Measurements from ENCODE around the gene IER2. TPM values are rescaled to one million over a fixed set of nuclear protein-coding genes. Genes with fewer than 3 reads are reported as not detected.

Gene IER2
- total and polyA plus RNA-seq, 9 of the 15 experiments (the other 6 are each of a cell fraction or from before 2014, with no cell fraction given): 4.5 to 205 (median 23.7) TPM

DNA sequence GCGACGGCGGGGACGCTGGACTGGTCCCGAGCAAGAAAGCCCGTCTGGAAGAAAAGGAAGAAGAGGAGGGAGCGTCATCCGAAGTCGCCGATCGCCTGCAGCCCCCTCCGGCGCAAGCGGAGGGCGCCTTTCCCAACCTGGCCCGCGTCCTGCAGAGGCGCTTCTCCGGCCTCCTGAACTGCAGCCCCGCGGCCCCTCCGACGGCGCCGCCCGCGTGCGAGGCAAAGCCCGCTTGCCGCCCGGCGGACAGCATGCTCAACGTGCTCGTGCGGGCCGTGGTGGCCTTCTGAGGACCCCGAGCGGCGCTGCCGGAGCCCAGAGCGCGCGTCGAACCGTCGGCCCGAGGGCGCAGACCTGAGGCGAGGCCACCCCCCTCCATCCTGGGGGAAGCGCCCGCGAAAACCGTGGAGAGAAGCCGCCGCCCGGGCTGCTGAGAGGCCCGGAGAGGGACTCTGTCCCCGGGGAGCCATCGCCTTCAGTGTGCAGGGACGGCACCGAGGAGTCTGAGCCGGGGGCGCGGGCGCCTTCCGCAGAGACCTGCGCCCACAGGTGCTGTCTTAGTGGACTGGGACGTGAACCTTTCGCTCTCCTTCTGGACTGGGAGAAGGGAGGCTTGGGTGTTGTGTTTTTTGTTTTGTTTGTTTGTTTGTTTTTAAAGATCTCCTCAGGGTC is 3.5 kb downstream of the IER2 start (continued):
- TF ChIP-seq, protein P1, sequence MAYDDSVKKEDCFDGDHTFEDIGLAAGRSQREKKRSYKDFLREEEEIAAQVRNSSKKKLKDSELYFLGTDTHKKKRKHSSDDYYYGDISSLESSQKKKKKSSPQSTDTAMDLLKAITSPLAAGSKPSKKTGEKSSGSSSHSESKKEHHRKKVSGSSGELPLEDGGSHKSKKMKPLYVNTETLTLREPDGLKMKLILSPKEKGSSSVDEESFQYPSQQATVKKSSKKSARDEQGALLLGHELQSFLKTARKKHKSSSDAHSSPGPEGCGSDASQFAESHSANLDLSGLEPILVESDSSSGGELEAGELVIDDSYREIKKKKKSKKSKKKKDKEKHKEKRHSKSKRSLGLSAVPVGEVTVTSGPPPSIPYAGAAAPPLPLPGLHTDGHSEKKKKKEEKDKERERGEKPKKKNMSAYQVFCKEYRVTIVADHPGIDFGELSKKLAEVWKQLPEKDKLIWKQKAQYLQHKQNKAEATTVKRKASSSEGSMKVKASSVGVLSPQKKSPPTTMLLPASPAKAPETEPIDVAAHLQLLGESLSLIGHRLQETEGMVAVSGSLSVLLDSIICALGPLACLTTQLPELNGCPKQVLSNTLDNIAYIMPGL (CRISPR knock-in tag; IDR thresholded peaks at IDR 0.05): no peak
- peak; percentile 7; the same call in 1 of the 2 replicates for TF ChIP-seq PML (IDR thresholded peaks at IDR 0.05; ENCODE audit: low read length)
- TF ChIP-seq ZNF232 (CRISPR knock-in tag; IDR thresholded peaks at IDR 0.05): 0 out of 2 replicates have a peak, but pooled peaks have one; percentile 57
- TF ChIP-seq ZNF140 (CRISPR knock-in tag; IDR thresholded peaks at IDR 0.05): no peak
- TF ChIP-seq DNMT1 (IDR thresholded peaks at IDR 0.05): peak; percentile 97; the same call in 1 of the 2 replicates
- no peak for TF ChIP-seq PHTF2 (CRISPR knock-in tag; IDR thresholded peaks at IDR 0.05)
- TF ChIP-seq DACH1 (IDR thresholded peaks at IDR 0.05; ENCODE audit: partially characterized antibody): no peak
- peak; percentile 83 for TF ChIP-seq RBFOX2 (IDR thresholded peaks at IDR 0.05; ENCODE audit: low read depth, low read length)
- no peak for TF ChIP-seq YBX1 (IDR thresholded peaks at IDR 0.05)
- TF ChIP-seq, protein P2, sequence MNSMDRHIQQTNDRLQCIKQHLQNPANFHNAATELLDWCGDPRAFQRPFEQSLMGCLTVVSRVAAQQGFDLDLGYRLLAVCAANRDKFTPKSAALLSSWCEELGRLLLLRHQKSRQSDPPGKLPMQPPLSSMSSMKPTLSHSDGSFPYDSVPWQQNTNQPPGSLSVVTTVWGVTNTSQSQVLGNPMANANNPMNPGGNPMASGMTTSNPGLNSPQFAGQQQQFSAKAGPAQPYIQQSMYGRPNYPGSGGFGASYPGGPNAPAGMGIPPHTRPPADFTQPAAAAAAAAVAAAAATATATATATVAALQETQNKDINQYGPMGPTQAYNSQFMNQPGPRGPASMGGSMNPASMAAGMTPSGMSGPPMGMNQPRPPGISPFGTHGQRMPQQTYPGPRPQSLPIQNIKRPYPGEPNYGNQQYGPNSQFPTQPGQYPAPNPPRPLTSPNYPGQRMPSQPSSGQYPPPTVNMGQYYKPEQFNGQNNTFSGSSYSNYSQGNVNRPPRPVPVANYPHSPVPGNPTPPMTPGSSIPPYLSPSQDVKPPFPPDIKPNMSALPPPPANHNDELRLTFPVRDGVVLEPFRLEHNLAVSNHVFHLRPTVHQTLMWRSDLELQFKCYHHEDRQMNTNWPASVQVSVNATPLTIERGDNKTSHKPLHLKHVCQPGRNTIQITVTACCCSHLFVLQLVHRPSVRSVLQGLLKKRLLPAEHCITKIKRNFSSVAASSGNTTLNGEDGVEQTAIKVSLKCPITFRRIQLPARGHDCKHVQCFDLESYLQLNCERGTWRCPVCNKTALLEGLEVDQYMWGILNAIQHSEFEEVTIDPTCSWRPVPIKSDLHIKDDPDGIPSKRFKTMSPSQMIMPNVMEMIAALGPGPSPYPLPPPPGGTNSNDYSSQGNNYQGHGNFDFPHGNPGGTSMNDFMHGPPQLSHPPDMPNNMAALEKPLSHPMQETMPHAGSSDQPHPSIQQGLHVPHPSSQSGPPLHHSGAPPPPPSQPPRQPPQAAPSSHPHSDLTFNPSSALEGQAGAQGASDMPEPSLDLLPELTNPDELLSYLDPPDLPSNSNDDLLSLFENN (IDR thresholded peaks at IDR 0.05; ENCODE audit: low read depth in 2 of 2, low read length in 2 of 2): no peak
- TF ChIP-seq, protein P3, sequence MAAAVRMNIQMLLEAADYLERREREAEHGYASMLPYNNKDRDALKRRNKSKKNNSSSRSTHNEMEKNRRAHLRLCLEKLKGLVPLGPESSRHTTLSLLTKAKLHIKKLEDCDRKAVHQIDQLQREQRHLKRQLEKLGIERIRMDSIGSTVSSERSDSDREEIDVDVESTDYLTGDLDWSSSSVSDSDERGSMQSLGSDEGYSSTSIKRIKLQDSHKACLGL (CRISPR knock-in tag; IDR thresholded peaks at IDR 0.05; ENCODE audit: borderline replicate concordance, poor library complexity, severe bottlenecking): no peak
- TF ChIP-seq RBBP5 (IDR thresholded peaks at IDR 0.05; ENCODE audit: borderline replicate concordance, insufficient read depth, low read length, poor library complexity, severe bottlenecking): peak; percentile 75
- TF ChIP-seq POLR3A (IDR thresholded peaks at IDR 0.05; ENCODE audit: borderline replicate concordance, extremely low read depth, insufficient read depth, insufficient read length): no peak
- TF ChIP-seq PHB (CRISPR knock-in tag; IDR thresholded peaks at IDR 0.05): no peak
- no peak for TF ChIP-seq CCAR2 (IDR thresholded peaks at IDR 0.05; ENCODE audit: low read depth, low read length)
- no peak for TF ChIP-seq NFATC3 (IDR thresholded peaks at IDR 0.05)
- TF ChIP-seq ZNF699 (CRISPR knock-in tag; IDR thresholded peaks at IDR 0.05; ENCODE audit: insufficient replicate concordance): no peak
- TF ChIP-seq, protein P4, sequence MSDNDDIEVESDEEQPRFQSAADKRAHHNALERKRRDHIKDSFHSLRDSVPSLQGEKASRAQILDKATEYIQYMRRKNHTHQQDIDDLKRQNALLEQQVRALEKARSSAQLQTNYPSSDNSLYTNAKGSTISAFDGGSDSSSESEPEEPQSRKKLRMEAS (CRISPR knock-in tag; IDR thresholded peaks at IDR 0.05): no peak; the same call in 1 of the 2 replicates
- TF ChIP-seq, protein P5, sequence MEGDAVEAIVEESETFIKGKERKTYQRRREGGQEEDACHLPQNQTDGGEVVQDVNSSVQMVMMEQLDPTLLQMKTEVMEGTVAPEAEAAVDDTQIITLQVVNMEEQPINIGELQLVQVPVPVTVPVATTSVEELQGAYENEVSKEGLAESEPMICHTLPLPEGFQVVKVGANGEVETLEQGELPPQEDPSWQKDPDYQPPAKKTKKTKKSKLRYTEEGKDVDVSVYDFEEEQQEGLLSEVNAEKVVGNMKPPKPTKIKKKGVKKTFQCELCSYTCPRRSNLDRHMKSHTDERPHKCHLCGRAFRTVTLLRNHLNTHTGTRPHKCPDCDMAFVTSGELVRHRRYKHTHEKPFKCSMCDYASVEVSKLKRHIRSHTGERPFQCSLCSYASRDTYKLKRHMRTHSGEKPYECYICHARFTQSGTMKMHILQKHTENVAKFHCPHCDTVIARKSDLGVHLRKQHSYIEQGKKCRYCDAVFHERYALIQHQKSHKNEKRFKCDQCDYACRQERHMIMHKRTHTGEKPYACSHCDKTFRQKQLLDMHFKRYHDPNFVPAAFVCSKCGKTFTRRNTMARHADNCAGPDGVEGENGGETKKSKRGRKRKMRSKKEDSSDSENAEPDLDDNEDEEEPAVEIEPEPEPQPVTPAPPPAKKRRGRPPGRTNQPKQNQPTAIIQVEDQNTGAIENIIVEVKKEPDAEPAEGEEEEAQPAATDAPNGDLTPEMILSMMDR (IDR thresholded peaks at IDR 0.05 in 2 of 3, conservative IDR thresholded peaks at IDR 0.05 in 1 of 3; ENCODE audit: insufficient read depth in 2 of 3, low read depth in 1 of 3, low read length in 3 of 3): peak in 1 of 3 experiments; percentile 33; a peak in 3 of 6 replicates
- no peak for TF ChIP-seq ZNF695 (CRISPR knock-in tag; IDR thresholded peaks at IDR 0.05)
